Thymus (tissue), 11 donors: ENCODE measurements around the gene GSTP1. TPM values are rescaled to one million over a fixed set of nuclear protein-coding genes. Genes with fewer than 3 reads are reported as not detected.

ENCODE experiments used
- DNase-seq, 9 donors: peaks; one replicate each; pipeline ENCODE4 v3.0.0-alpha.2; 2013; ENCODE audit warnings: low spot score in 9 of 9, low read depth in 6 of 9, missing footprints in 1 of 9
- H3K27ac ChIP-seq, 2 donors: one replicate each; pipeline ENCODE4 v1.5.1; 2013; ENCODE audit warnings: control low read depth in 1 of 2, low read depth in 1 of 2, low read length in 1 of 2, mild to moderate bottlenecking in 1 of 2, moderate library complexity in 1 of 2
- H3K27me3 ChIP-seq, 2 donors: one replicate each; pipeline ENCODE4 v1.5.1; 2013; ENCODE audit warnings: low read length in 1 of 2; ENCODE audit not compliant: control insufficient read depth in 2 of 2, insufficient read depth in 1 of 2
- H3K36me3 ChIP-seq, 2 donors: one replicate each; pipeline ENCODE4 v1.5.1; 2013; ENCODE audit warnings: low read length in 1 of 2, mild to moderate bottlenecking in 1 of 2, moderate library complexity in 1 of 2; ENCODE audit not compliant: control insufficient read depth in 2 of 2, insufficient read depth in 2 of 2
- H3K4me1 ChIP-seq, 2 donors: one replicate each; pipeline ENCODE4 v1.5.1; 2013; ENCODE audit warnings: low read length in 2 of 2; ENCODE audit not compliant: control insufficient read depth in 2 of 2, insufficient read depth in 2 of 2
- H3K4me3 ChIP-seq, 2 donors: one replicate each; pipeline ENCODE4 v1.5.1; 2013; ENCODE audit warnings: low read length in 2 of 2, control low read depth in 1 of 2, mild to moderate bottlenecking in 1 of 2
- H3K9me3 ChIP-seq, 2 donors: one replicate each; pipeline ENCODE4 v1.5.1; 2013; ENCODE audit warnings: low read length in 1 of 2, mild to moderate bottlenecking in 1 of 2; ENCODE audit not compliant: control insufficient read depth in 2 of 2, insufficient read depth in 1 of 2
- WGBS: extraction: QIAGEN DNeasy Blood & Tissue Kit; methylation state at CpG from one replicate; pipeline ENCODE4 v1.1.7; 2013; 5-methylcytosine and 5-hydroxymethylcytosine counted together
- polyA plus RNA-seq: library from polyadenylated mRNA; stranded (reverse); fragments of 200-250 nt; gene quantifications from one replicate; pipeline ENCODE4 v1.2.3, GENCODE V29; 2013
- total RNA-seq: library from RNA; stranded (reverse); fragments of 120-200 nt; gene quantifications from one replicate; pipeline ENCODE4 v1.2.4, GENCODE V29; 2013
- donor health status: healthy.

Gene GSTP1
- total and polyA plus RNA-seq, 2 donors, result 389 to 630 TPM

DNA sequence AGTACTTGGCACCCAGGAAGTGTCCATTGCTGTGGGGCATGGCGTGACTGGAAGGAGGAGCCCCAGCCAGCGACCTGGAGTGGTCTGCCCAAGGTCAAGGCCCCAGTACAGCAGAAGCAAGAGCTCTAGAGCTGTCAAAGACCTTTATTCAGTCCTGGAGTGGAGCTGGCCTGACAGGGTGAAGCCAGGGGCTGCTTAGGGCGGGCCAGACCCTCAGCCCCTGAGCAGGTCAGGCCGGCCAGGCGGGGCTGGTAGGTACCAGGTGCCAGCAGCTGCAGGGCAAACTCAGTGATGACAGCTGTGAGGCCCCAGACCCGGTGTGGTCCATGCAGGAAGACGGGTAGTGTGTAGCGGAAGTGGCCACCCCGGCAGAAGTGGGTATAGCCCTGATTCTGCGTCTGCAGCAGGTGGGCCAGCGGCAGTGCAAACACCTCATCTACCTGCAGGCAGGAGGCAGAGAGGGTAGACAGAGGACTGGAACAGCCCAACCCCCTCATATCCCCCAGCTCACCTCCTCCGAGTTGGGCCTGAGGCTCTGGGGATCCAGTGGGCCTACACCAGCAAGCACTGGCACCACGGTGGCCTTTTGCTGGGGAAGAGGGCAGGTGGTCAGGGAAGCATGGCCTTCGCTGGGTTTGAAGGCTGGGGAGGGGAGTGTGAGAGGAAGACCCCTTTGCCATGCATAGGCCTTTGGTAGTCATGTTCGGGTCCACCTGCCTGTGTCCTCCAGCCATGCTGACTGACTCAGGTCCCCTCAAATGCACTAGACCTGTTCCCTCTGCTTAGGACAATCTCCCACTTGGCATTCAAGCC is 44.4 kb downstream of the GSTP1 start:
- H3K4me1 ChIP-seq, result peaks cover 7 to 22% of the 10 kb centered on the region in 2 donors
- no peaks in the 10 kb centered on the region for H3K27me3 ChIP-seq
- H3K27ac ChIP-seq, result no peak overlapping the region
- H3K9me3 ChIP-seq, result peaks cover 0 to 4% of the 10 kb centered on the region in 2 donors
- WGBS, result 95% methylated on average over 15 of the region's 15 CpGs
- no peak for DNase-seq
- H3K36me3 ChIP-seq, result no peaks in the 10 kb centered on the region
- H3K4me3 ChIP-seq, result no peak overlapping the region

DNA sequence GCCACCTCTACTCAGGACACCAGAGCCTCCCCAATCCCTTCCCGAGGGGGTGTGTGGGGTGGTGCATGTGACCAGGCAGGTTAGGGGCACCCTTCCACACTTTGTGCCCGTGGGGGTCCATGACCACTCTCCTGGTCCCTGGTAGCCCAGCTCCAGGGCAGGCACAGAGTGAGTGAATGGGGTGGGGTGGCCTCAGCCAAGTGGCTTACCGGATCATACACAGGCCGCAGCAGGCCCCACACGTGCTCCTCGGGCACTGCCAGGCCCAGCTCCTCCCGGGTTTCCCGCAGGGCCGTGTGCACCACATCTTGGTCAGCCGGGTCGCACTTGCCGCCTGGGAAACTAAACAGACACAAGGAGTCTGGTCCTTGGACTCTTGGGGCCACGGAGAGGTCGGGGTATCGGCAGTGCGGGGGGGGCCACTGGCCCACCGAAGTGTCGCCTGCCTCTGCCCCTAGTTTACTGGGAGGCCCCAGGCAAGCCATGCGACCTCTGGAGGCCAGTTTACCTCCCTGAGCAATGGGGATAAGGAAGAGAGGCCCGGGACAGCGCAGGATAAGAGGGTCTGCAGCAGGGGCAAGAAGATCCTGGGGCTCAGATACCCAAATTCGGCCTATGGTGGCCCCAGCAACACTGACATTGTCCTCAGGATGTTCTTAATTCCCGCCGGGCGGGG is 45.2 kb downstream of the GSTP1 start:
- DNase-seq, result no peak
- no peak overlapping the region for H3K27ac ChIP-seq
- H3K27me3 ChIP-seq, result no peaks in the 10 kb centered on the region
- peaks cover 7 to 22% of the 10 kb centered on the region in 2 donors for H3K4me1 ChIP-seq
- peaks cover 0 to 4% of the 10 kb centered on the region in 2 donors for H3K9me3 ChIP-seq
- no peaks in the 10 kb centered on the region for H3K36me3 ChIP-seq
- 71% methylated on average over 25 of the region's 25 CpGs for WGBS
- H3K4me3 ChIP-seq, result no peak overlapping the region

DNA sequence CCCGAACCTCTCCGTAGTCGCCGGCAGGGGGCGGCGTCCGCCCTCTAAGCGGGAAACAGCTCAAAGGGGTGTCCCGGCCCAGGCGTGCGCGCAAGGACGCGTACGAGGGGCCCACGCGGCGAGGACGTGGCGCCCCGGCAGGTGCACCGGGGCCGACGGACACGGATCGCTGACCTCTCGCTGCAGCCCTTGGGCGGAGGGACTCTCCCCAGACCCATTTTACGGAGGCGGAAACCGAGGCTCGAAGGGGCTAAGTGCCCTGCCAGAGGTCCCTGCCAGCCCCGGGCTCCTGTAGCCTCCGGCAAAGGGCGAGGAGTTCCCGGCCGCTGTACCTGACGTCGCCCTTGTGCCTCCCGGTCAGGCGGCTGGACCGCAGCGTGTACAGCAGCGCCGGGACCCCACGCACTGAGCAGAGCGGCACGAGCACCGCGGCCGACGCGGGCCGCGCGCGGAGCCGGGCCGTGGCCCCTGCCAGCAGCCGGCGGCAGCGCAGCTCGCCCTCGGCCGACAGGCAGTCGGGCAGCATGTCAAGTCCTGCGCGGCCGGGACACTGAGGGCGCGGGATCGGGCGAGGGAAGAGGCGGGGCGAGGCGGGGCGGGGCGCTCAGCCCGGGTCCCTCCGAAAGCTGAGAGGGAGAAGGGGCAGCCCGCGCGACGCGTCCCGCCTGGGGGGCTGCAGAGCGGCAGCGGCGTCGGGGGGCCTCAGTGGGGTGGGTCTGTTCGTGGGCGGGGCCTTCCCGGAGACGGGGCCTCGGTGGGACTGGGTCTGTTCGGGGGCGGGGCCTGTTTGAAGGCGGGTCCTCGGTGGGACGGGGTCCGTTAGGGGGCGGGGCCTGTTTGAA is 46.0 kb downstream of the GSTP1 start, which contains the start of gene NUDT8:
NUDT8 (minus strand) TSS at position 552 of the 842 bp plus-strand sequence; CDS start at position 526, 26 bp downstream.
- Histone ChIP-seq H3K9me3 (peaks cover 0 to 4% of the 10 kb centered on the region in 2 donors), H3K4me3 (peak within 1 kb of the TSS; percentile 54 to 71), H3K27me3 (no peaks in the 10 kb centered on the region), H3K4me1 (peaks cover 7 to 22% of the 10 kb centered on the region in 2 donors), H3K27ac (peak within 1 kb of the TSS; percentile 85 to 90), H3K36me3 (no peaks in the 10 kb centered on the region)
- under 1% methylated on average over 102 of the region's 102 CpGs for WGBS
- peak in 7 of 9 donors; percentile 72 to 92 (median 85) for DNase-seq

DNA sequence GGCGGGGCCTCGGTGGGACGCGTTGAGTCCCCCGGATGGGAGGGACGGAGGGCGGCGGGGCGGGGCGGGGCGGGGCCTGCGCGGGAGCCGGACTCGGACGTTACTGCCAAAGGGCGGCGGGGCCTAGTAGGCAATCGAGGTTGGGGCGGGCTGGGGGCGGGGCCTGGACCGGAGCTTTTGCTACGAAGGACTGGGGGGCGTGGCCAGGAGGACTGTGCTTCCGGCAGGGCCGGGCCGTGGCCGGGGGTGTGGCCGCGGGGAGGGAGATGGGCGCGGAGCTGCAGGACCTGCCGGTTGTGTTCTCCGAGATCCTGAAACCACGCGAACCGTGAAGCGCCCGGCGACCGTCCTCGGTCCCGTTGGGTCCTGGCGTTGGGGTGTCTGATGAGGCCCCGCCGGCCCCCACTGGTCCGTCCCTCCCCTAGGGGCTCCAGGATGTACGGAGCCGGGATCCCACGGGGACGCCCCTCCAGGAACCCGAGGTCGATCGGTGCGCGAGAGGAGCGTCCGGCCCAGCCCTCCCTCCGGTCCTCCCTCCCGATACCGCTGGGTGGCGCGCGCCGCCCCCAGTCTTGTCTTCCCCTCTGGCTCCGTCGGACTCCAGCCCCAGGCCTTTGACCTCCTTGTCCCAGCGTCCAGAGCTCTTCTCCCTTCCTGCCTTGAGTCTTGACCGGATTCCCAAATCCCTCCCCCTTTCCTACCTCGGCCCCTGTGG is 46.8 kb downstream of the GSTP1 start:
- peak in 6 of 9 donors; percentile 75 to 93 (median 85) for DNase-seq
- WGBS, result 2% methylated on average over 70 of the region's 70 CpGs
- Histone ChIP-seq H3K36me3 (no peaks in the 10 kb centered on the region), H3K27ac (peak overlapping the region; percentile 83 to 90), H3K9me3 (peaks cover 0 to 4% of the 10 kb centered on the region in 2 donors), H3K4me1 (peaks cover 7 to 20% of the 10 kb centered on the region in 2 donors), H3K27me3 (no peaks in the 10 kb centered on the region), H3K4me3 (peak overlapping the region; percentile 54 to 71)

DNA sequence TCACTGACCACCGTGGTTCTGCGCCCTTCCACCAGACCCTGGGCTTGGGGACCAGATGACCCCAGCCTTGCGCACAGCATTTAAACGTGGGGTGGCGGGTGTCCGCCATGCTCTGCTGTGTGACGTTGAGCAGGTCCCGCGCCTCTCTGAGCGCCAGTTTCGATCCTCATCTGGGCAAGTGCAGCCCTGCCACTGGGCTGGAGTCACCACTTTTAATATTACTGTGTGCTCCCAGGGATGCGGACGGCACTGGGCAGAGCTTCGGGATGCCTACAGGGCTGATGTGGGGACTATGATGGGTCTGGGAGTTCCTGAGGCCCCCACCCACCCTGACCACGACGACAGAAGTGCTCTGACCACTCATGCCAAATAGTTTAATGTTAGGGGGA is 47.3 kb downstream of the GSTP1 start:
- Histone ChIP-seq H3K36me3 (no peaks in the 10 kb centered on the region), H3K27me3 (no peaks in the 10 kb centered on the region), H3K9me3 (peaks cover 0 to 4% of the 10 kb centered on the region in 2 donors), H3K27ac (peak overlapping the region; percentile 48 to 83), H3K4me1 (peaks cover 7 to 20% of the 10 kb centered on the region in 2 donors), H3K4me3 (peak overlapping the region; percentile 54 to 71)
- DNase-seq, result no peak
- WGBS, result 77% methylated on average over 16 of the region's 16 CpGs

DNA sequence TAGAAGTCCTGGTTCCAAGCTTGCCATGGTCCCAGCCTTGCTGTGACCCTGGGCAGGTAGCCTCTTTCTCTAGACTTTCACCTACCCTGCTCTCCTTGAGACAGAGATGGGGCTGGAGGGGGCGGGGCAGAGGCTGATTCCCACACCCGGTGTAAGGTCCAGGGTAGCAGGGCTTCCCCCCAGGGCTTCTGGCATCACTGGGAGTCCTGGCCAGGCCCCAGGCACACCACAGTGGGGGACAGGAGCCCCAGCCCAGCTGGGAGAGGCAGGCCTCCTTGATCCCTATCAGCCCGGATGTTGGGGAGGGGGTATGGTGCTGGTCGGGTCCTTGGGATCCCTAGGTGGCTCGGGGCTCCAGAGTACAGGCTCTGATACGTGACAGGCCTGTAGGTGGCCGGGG is 47.8 kb downstream of the GSTP1 start:
- H3K27ac ChIP-seq, result no peak overlapping the region

DNA sequence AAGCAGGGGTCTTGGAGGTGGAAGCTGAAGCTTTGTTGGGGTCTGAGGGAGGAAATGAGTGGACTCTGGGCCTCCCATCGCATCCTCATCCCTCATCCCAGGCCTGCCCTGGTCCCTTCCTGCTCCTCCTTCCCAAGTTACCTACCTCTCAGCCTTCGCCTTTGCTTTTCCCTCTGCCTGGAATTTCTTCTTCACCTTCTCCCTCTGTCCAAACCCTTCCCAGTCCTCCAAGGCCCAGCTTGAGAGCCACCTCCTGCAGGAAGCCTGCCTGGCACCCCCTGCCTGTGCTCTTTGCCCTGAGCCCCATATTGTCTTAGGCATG is 48.2 kb downstream of the GSTP1 start:
- H3K27me3 ChIP-seq, result no peaks in the 10 kb centered on the region
- DNase-seq, result no peak
- H3K4me1 ChIP-seq, result peaks cover 7 to 20% of the 10 kb centered on the region in 2 donors
- no peak overlapping the region for H3K4me3 ChIP-seq
- no peak overlapping the region for H3K27ac ChIP-seq
- no peaks in the 10 kb centered on the region for H3K36me3 ChIP-seq
- peaks cover 0 to 4% of the 10 kb centered on the region in 2 donors for H3K9me3 ChIP-seq
- WGBS, result 93% methylated on average over 2 of the region's 2 CpGs

More for the DNA sequence above, 47.8 kb downstream of the GSTP1 start:
- 84% methylated on average over 7 of the region's 7 CpGs for WGBS
- Histone ChIP-seq H3K36me3 (no peaks in the 10 kb centered on the region), H3K27me3 (no peaks in the 10 kb centered on the region), H3K9me3 (peaks cover 0 to 4% of the 10 kb centered on the region in 2 donors), H3K4me1 (peaks cover 7 to 20% of the 10 kb centered on the region in 2 donors), H3K4me3 (no peak overlapping the region)
- DNase-seq, result no peak

DNA sequence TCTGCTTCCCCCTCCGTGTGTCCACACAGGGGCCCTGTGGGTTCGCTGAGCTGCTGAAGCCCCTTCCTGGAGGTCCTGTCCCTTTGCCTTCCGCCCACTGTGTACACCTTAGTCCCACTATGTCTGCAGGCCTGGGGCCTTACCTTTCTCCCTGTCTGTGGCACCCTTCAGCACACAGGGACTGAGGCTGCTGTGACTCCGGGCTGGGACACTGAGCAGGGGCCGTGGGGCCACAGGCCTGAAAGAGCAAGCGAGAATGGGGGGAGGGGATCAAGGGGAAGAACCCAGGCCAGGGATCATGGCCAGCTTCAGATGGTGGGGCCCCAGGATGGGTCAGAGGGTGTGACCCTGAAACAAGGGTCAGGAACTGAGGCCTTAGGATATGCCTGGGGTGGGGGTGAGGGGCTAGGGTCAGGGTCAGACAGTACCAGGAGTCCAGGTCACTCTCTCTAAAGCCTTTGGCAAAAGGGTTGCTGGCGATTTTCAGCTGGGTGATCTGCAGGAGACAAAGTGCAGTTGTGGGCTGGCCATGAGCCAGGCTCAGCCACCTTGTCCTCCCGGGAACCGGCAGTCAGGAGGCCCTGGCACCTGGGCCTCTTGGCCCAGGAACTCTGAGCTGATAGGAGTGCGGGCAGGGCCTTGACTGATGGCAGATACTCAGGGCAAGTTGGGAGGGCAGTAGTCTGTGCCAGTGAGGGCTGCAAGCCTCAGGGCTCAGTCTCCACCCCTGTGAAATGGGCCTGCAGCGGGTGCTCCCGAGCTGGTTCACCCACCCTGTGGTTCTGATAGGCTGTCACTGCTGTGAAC is 48.8 kb downstream of the GSTP1 start:
- Histone ChIP-seq H3K4me1 (peaks cover 7 to 20% of the 10 kb centered on the region in 2 donors), H3K4me3 (no peak overlapping the region), H3K27me3 (no peaks in the 10 kb centered on the region), H3K27ac (no peak overlapping the region), H3K9me3 (peaks cover 0 to 4% of the 10 kb centered on the region in 2 donors), H3K36me3 (no peaks in the 10 kb centered on the region)
- no peak for DNase-seq
- 76% methylated on average over 12 of the region's 12 CpGs for WGBS
